ENCODE results near the gene CHRNA5. TPM values are rescaled to one million over a fixed set of nuclear protein-coding genes. Genes with fewer than 3 reads are reported as not detected.

CHRNA5 gene
- total and polyA plus RNA-seq, 2 experiments from 2014 or later: 1.1 to 3.1 TPM

DNA sequence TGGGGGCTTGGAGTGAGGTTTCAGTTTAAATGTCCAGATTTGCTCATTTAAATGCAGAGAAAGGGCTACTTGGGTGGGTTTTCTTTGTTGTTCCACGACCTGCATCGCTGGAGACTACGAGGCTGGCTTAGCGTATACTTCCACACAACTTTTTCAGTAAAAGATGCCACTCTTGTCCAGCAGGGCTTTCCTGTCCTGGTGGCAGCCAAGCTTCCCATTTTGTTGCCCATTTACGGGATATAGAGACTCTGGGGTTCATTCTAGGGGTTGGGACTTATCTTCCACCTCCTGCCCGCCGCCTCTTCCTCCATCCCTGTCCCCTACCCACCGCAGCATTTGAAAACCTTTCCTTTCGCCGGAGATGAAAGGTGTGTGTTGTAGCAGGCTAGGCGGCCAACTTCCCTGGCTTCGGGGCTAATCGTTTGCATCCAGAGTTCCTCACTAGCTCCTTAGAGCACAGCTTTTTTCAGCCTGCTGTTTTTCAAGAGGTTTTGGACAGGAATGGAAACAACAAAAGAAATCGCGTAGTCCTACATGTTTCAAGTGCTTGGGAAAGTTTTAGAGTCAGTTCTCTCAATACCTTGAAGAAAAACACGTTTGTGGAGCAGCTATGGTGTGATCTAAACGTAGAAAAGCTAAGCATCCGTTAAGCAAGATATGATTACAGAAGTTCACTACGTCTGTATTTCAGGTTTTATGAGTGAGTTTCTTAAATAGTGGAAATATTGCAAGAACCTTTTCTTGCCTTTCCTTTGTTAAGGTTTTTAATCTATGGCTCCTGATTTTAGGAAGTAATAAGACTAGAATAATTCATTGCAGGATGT, 843 bp downstream of the CHRNA5 start:
- peak; percentile 9 for DNase-seq (ENCODE audit: low spot score)
- Histone ChIP-seq H3K9me3 (ENCODE audit: low read depth) (no peaks in the 10 kb centered on the region), H3K79me2 (no peaks in the 10 kb centered on the region), H3K27me3 (peaks cover 25% of the 10 kb centered on the region), H3K9me2 (replicated peaks; ENCODE audit: insufficient read depth) (no peaks in the 10 kb centered on the region), H3K4me2 (peak overlapping the region; percentile 90), H2AFZ (peak overlapping the region; percentile 93), H3K4me3 (peak overlapping the region; percentile 41), H4K20me1 (ENCODE audit: insufficient read depth, poor library complexity, severe bottlenecking) (no peaks in the 10 kb centered on the region), H3K27ac (peak overlapping the region; percentile 44), H3K4me1 (ENCODE audit: insufficient read depth) (no peaks in the 10 kb centered on the region), H3K36me3 (replicated peaks; ENCODE audit: insufficient read depth, low read depth) (no peaks in the 10 kb centered on the region)
- TF ChIP-seq EZH2phosphoT487 (IDR thresholded peaks at IDR 0.05; ENCODE audit: low read depth, severe bottlenecking, unreplicated experiment): no peak
- TF ChIP-seq, protein P1, sequence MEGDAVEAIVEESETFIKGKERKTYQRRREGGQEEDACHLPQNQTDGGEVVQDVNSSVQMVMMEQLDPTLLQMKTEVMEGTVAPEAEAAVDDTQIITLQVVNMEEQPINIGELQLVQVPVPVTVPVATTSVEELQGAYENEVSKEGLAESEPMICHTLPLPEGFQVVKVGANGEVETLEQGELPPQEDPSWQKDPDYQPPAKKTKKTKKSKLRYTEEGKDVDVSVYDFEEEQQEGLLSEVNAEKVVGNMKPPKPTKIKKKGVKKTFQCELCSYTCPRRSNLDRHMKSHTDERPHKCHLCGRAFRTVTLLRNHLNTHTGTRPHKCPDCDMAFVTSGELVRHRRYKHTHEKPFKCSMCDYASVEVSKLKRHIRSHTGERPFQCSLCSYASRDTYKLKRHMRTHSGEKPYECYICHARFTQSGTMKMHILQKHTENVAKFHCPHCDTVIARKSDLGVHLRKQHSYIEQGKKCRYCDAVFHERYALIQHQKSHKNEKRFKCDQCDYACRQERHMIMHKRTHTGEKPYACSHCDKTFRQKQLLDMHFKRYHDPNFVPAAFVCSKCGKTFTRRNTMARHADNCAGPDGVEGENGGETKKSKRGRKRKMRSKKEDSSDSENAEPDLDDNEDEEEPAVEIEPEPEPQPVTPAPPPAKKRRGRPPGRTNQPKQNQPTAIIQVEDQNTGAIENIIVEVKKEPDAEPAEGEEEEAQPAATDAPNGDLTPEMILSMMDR (IDR thresholded peaks at IDR 0.05; ENCODE audit: poor library complexity): peak; percentile 2
- 3% methylated on average over 19 of the region's 19 CpGs for WGBS (ENCODE audit: low lambda C conversion rate, missing lambda C conversion rate)

GRCh38 chr15:78567531-78567930, 2.2 kb downstream of the CHRNA5 start:
- Histone ChIP-seq H3K4me1 (ENCODE audit: insufficient read depth) (no peaks in the 10 kb centered on the region), H3K4me2 (no peak overlapping the region), H3K9me2 (replicated peaks; ENCODE audit: insufficient read depth) (no peaks in the 10 kb centered on the region), H3K4me3 (no peak overlapping the region), H3K9me3 (ENCODE audit: low read depth) (no peaks in the 10 kb centered on the region), H3K27me3 (peaks cover 25% of the 10 kb centered on the region), H3K27ac (no peak overlapping the region), H3K36me3 (replicated peaks; ENCODE audit: insufficient read depth, low read depth) (no peaks in the 10 kb centered on the region), H3K79me2 (no peaks in the 10 kb centered on the region), H4K20me1 (ENCODE audit: insufficient read depth, poor library complexity, severe bottlenecking) (no peaks in the 10 kb centered on the region), H2AFZ (no peak overlapping the region)
- no peak for DNase-seq (ENCODE audit: low spot score)
- WGBS (ENCODE audit: low lambda C conversion rate, missing lambda C conversion rate): 84% methylated on average over 4 of the region's 4 CpGs
- TF ChIP-seq, protein P1 (IDR thresholded peaks at IDR 0.05; ENCODE audit: poor library complexity): no peak
- TF ChIP-seq EZH2phosphoT487 (IDR thresholded peaks at IDR 0.05; ENCODE audit: low read depth, severe bottlenecking, unreplicated experiment) (no peak), EZH2 (IDR thresholded peaks at IDR 0.05; ENCODE audit: borderline replicate concordance) (no peak)

DNA sequence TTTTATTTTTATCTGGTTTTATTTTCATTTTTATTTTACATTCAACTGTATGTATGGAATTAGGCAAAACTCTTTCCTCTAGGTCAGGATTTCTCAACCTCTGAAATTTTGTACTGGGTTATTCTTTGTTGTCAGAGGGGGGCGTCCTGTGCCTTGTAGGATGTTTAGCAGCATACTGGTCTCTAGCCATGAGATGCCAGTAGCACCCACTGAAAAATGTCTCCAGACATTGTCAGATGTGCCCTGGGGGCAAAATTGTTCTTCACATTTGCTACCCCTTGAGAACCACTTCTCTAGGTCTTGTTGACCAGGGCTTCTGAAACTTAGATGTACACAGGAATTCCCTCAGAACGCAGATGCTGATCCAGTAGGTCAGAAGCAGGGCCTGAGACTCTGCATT, 5.4 kb downstream of the CHRNA5 start:
- no peaks in the 10 kb centered on the region for H3K9me2 ChIP-seq (replicated peaks; ENCODE audit: insufficient read depth)
- H3K79me2 ChIP-seq: no peaks in the 10 kb centered on the region
- DNase-seq (ENCODE audit: low spot score): no peak
- no peak overlapping the region for H2AFZ ChIP-seq
- no peaks in the 10 kb centered on the region for H3K36me3 ChIP-seq (replicated peaks; ENCODE audit: insufficient read depth, low read depth)
- WGBS (ENCODE audit: low lambda C conversion rate, missing lambda C conversion rate): 78% methylated on average over 2 of the region's 2 CpGs
- peaks cover 20% of the 10 kb centered on the region for H3K27me3 ChIP-seq
- H3K9me3 ChIP-seq (ENCODE audit: low read depth): no peaks in the 10 kb centered on the region
- no peaks in the 10 kb centered on the region for H4K20me1 ChIP-seq (ENCODE audit: insufficient read depth, poor library complexity, severe bottlenecking)
- H3K4me1 ChIP-seq (ENCODE audit: insufficient read depth): no peaks in the 10 kb centered on the region
- H3K4me3 ChIP-seq: no peak overlapping the region
- H3K4me2 ChIP-seq: no peak overlapping the region
- no peak overlapping the region for H3K27ac ChIP-seq
- TF ChIP-seq EZH2 (IDR thresholded peaks at IDR 0.05; ENCODE audit: borderline replicate concordance): no peak
- TF ChIP-seq, protein P1 (IDR thresholded peaks at IDR 0.05; ENCODE audit: poor library complexity): no peak
- no peak for TF ChIP-seq EZH2phosphoT487 (IDR thresholded peaks at IDR 0.05; ENCODE audit: low read depth, severe bottlenecking, unreplicated experiment)

All from hepatocyte (in vitro differentiated cells).